Neural progenitor cell (in vitro differentiated cells): Measurements from ENCODE around the gene CBFB.

ENCODE experiments used
- CTCF ChIP-seq: fragments of 200-600 bp; sonication (generic); IDR thresholded peaks from 2 replicates; pipeline ENCODE4 v1.5.1; 2017; ENCODE audit warnings: antibody characterized with exemption, mild to moderate bottlenecking
- EZH2 ChIP-seq: fragments of 200-600 bp; sonication (generic); IDR thresholded peaks from 2 replicates; pipeline ENCODE4 v1.6.1; 2017; ENCODE audit warnings: antibody characterized with exemption, mild to moderate bottlenecking, moderate library complexity

- TF ChIP-seq CTCF = no peak
- no peak for TF ChIP-seq EZH2
Measured at GRCh38 chr16:67098599-67098998, 69.7 kb downstream of the CBFB start.
